DMS153 (cell line): ENCODE data around the gene TSNAXIP1.

Source experiments
- DNase-seq: peaks from one replicate; lab custom pipeline; 2025; lab: John Stamatoyannopoulos, UW

Gene TSNAXIP1

DNA sequence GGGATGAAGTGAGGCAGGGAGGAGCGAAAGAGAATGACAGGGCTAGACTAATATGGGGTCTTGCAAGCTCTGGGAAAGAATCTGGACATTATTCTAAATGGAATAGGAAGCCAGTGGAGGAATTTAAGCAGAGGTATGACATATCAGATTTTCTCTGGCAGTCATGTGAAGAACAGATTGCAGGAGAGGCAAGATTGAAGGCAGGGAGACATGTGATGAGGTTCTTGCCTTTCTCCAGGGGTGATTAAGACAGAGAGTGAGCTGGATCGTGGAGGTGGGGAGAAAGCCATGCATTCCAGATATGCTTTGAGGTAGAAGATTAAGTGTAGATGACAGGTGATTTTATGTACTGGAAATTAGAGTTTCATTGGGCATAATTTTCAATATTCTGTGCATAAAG, 31.1 kb downstream of the TSNAXIP1 start:
- DNase-seq: no peak

DNA sequence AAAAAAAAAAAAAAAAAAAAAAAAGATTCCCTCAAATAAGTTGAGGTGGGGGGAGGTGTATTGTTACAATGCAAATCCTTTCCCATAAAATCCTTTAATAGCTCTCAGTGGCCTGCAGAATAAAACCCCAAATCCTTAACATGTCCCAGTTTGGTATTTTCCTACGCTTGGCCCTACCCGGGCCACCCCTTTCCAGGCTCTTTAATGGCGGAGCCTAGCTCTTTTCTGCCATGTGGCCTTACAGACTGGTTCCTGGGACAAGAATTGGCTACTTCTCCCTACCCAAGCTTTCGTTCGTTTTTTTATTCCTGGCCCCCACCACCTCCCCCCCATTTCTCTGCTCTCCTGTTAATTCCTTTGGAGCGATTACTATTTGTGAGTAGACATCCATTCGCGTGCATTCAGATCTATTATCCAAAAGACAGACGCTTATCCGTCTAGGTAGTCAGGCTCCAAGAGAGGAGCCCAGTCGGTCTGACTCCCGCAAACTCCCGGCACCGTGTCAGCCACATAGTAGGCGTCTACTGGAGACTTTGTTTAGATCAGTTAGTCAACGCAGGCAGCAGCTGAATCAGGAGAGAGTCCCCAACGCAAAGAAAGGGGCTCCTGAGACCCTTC, 34.6 kb downstream of the TSNAXIP1 start:
- DNase-seq: no peak

DNA sequence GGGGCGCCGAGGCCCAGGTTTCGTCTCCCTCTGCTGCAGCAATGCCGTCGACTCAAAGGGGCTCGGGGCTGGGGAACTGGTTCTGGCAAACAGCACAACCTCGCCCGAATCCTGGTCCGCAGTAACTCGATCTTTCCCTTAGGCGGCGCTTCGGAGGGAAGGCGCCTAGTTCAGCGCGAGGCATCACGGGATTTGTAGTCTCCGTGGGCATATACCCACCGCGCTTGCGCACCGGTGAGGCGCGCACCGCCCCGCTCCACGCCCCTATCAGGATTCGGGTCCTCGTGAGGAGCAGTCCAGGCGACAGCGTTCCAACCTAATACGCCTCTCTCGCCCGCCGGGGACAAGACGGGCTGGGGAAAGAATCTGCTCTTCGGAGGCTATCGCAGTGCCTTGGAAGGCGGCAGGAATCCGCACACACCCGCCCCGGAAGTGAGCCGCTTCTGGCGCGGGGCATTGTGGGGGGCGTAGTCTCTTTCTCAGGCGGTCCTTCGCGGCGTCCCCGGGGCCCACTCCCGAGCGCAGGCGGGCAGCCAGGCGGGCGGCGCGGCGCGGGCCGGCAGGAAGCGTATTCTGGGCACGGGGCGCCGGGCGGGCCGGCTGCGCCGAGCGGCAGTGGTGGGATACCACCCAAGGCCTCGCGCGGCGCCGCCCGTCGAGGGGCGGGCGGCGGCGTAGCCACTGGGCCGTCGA, 35.3 kb downstream of the TSNAXIP1 start, which contains the start of gene THAP11:
TSS of gene THAP11 (plus strand) at position 505 of the 693 bp plus-strand sequence. CDS start 235 bp downstream, outside the sequence.
- peak; percentile 92 for DNase-seq

DNA sequence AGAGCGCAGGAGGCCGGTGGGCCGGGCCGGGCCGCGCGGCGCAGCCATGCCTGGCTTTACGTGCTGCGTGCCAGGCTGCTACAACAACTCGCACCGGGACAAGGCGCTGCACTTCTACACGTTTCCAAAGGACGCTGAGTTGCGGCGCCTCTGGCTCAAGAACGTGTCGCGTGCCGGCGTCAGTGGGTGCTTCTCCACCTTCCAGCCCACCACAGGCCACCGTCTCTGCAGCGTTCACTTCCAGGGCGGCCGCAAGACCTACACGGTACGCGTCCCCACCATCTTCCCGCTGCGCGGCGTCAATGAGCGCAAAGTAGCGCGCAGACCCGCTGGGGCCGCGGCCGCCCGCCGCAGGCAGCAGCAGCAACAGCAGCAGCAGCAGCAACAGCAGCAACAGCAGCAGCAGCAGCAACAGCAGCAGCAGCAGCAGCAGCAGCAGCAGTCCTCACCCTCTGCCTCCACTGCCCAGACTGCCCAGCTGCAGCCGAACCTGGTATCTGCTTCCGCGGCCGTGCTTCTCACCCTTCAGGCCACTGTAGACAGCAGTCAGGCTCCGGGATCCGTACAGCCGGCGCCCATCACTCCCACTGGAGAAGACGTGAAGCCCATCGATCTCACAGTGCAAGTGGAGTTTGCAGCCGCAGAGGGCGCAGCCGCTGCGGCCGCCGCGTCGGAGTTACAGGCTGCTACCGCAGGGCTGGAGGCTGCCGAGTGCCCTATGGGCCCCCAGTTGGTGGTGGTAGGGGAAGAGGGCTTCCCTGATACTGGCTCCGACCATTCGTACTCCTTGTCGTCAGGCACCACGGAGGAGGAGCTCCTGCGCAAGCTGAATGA, 36.0 kb downstream of the TSNAXIP1 start:
- no peak for DNase-seq

DNA sequence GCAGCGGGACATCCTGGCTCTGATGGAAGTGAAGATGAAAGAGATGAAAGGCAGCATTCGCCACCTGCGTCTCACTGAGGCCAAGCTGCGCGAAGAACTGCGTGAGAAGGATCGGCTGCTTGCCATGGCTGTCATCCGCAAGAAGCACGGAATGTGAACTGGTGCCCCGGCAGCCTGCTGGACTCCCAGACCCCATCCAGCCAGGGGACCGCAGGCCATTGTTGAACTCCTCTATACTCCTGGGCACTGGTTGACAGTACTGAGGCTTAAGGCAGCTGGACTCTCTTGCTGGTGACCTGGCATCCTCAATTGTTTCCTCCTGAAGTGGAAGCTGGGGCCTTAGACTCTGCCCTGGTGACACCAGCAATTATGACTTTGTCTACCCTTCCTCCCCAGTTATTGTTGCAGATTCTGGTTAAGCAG, 36.7 kb downstream of the TSNAXIP1 start:
- DNase-seq: no peak

- no peak for DNase-seq
These were observed 37.8 kb downstream of the TSNAXIP1 start for GRCh38 chr16:67844497-67844896.

- DNase-seq: no peak
These were observed 38.8 kb downstream of the TSNAXIP1 start for GRCh38 chr16:67845291-67846062.

GRCh38 chr16:67846063-67846319, 39.3 kb downstream of the TSNAXIP1 start:
- DNase-seq: no peak

- DNase-seq: peak; percentile 94
These were observed 39.8 kb downstream of the TSNAXIP1 start, which contains the start of gene NUTF2 for GRCh38 chr16:67846320-67847063. Gene NUTF2 (plus strand): TSS chr16:67846933. CDS start chr16:67865131, 18,198 bp downstream.

DNA sequence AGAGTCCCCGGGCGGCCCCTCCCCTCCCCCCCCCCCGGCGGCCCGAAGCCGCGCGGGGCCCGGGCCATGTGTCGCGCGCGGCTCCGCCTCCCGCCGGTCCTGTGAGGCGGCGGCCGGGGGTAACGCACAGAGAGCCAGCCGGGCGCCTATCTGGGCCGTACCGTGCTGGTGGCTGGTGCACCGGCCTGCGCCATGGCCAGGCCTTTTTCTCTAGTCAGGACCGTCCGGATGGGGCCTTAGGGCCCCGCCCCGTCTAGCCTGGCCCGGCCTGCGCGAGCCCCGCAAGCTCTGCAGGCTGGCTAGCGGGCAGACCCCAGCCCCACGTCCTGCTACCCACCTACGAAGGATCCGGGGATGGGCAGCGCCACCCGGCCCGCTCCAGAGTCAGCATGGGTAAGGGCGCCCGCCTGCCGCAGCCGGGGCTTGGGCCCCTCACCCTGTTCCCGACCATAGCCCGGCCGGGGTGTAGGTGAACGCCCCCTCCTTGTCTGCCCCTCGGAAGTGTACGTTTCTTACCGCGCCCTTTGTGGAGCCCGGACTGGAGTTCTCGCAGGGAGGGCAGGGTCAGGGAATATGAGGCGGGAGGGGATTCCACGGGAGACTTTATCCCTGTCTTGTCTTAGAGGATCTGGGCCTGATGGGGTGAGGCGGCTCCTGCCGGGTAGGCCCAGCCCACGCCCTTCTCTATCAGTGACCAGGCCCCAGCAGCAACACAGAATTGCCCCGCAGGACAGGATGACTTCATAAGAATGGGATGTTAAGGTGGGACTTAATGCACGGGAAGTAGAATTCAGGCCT, 40.6 kb downstream of the TSNAXIP1 start, which contains the start of gene CENPT:
TSS of gene CENPT (minus strand) at position 630 of the 798 bp plus-strand sequence. CDS start 13,834 bp downstream, outside the sequence.
- no peak for DNase-seq

GRCh38 chr16:67848118-67848517, 41.4 kb downstream of the TSNAXIP1 start:
- no peak for DNase-seq

DNA sequence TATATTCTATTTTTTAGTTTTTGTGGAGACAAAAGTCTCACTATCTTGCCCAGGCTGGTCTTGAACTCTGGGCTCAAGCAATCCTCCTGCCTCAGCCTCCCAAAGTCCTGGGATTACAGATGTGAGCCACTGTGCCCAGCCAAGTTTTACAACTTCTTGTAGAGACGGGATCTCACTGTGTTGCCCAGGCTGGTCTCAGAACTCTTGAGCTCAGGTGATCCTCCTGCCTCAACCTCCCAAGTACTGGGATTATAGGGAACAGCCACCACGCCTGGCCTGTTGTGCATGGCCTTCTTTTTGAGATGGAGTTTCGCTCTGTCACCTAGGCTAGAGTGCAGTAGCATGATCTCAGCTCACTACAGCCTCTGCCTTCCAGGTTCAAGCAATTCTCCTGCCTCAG, 47.0 kb downstream of the TSNAXIP1 start:
- no peak for DNase-seq

DNA sequence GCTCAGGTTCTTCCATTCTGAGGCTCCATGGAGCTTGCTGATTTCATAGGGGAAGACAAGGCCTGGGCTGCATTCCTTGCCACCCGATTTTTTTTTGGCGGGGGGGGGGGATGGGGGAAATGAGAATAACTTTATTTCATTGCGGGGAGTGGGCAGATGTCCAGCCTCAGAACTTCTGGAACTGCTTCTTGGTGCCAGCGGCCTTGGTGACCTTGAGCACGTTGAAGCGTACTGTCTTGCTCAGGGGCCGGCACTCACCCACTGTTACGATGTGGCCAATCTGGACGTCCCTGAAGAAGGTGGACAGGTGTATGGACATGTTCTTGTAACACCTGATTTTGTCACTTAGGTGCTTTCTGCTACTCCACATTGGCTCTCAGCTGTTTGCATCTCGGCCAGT, 49.1 kb downstream of the TSNAXIP1 start:
- DNase-seq: no peak

DNA sequence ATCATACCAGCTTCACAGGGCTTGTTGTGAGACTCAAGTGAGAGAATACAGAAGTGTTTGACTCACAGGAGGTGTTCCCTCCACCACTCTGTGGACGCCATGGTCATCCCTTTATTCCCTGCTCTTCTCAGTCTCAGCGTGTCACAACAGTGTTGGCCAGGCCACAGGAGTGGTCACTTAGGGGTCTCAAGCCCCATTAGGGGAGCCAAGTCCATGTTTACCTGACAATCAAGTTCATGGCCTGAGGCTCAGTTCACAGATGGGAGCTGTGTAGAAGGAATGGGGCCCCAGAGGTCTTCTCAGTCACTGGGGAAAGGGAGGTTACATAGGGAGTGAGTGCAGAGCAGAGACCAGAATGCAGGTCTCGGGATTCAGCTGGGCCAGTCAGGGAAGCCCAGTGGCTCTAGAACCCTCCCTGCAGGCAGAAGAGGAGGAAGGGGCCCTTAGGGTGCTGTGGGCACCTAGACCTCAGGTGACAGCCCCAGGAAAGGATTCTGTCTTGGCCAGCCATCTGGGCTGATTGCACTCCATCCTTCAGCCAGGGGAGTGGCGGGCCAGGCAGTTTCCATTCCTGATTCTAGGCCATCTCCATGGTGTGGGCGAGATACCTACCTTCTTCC, 50.3 kb downstream of the TSNAXIP1 start:
- DNase-seq: no peak

GRCh38 chr16:67857547-67858233, 51.0 kb downstream of the TSNAXIP1 start:
- DNase-seq: peak; percentile 86

- DNase-seq: no peak
These were observed 51.8 kb downstream of the TSNAXIP1 start for GRCh38 chr16:67858500-67858899.

DNA sequence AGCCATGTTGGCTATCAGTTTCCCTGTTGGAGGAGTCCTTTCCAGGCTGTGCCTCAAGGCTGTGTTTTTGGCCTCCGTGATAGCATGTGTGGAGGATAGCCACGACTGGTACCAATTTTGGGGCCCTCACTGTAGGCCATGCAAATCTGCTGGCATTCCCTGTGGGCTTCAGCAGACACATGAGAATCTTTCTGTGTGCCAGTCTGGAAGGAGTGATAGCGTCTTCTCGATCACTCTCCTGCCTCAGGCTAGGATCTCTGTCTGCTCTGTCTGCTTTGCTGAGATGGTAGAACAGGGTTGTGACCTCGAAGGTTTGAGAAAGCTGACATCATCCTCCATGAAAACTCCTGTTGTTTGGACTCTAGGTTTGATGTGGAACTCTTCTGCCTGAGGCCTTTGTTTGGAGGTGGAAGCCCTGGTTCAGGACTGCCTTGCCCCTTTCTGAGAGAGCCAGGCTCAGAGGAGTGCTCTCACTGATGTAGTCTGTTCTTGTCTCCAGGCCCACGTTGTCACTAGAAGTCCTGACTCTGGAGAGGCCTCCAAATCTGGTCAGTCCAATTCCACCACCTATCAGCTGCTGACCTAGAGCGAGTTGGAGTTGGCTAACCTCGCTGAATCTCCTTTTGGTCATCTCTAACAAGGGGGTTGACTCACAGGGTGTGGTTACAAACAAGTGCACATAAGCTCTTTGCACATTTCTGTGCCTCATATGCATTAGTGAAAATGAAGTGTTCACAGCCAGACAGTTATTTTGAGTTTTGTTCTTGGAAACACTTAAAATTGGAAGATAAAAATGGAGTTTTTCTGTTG, 54.1 kb downstream of the TSNAXIP1 start:
- DNase-seq: no peak

DNA sequence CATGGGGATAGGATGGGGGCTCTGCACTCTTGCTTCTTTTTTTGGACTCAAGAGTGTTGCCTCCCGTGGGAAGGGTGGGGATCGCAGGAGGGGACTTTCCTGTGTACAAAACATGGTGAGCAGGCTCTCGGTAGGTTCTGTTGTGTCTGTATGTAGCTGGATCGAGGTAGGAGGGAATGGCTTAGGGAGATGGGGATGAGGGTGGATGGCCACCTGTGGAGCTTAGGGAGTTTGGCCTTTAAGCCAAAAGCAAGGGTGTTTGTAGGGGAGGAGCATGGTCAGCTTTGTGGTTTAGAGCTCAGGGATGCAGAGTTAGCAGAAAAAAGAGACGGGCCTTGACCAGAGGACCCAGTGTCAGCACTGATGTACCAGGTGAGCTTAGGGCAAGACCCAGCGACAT, 55.2 kb downstream of the TSNAXIP1 start:
- no peak for DNase-seq
